Heart right ventricle (tissue), 16 donors: Measurements from ENCODE around the gene COMMD9. TPM values are rescaled to one million over a fixed set of nuclear protein-coding genes. Genes with fewer than 3 reads are reported as not detected.

ENCODE experiments used
- ATAC-seq, 8 donors: fragments of 200-7000 bp; cut with Tn5 transposase; one replicate each; pipeline ENCODE4 v1.9.1; 2020; ENCODE audit warnings: mild to moderate bottlenecking in 8 of 8, moderate library complexity in 8 of 8, moderate number of reproducible peaks in 1 of 8
- DNase-seq, 2 donors: peaks; one replicate each; pipeline ENCODE4 v3.0.0-alpha.2; 2020
- H3K27ac ChIP-seq, 10 donors: fragments of 200-600 bp; sonication (generic) in 2 of 10; one replicate each; pipeline versions ENCODE4 v1.5.0 to v1.8.0; 2020 to 2022; ENCODE audit warnings: mild to moderate bottlenecking in 3 of 10
- H3K27me3 ChIP-seq, 7 donors: fragments of 200-600 bp; one replicate each; pipeline ENCODE4 v1.8.0; 2021 to 2022; ENCODE audit warnings: mild to moderate bottlenecking in 2 of 7
- H3K36me3 ChIP-seq, 9 donors: fragments of 200-600 bp; sonication (generic) in 1 of 9; one replicate each; pipeline versions ENCODE4 v1.5.0 to v1.8.0; 2020 to 2022; ENCODE audit warnings: mild to moderate bottlenecking in 2 of 9
- H3K4me1 ChIP-seq, 9 donors: fragments of 200-600 bp; sonication (generic) in 1 of 9; one replicate each; pipeline versions ENCODE4 v1.5.0 to v1.8.0; 2020 to 2022; ENCODE audit warnings: mild to moderate bottlenecking in 4 of 9
- H3K4me3 ChIP-seq, 10 donors: fragments of 200-600 bp; sonication (generic) in 2 of 10; one replicate each; pipeline versions ENCODE4 v1.5.0 to v1.8.0; 2020 to 2022; ENCODE audit warnings: mild to moderate bottlenecking in 7 of 10, moderate library complexity in 2 of 10
- H3K9me3 ChIP-seq, 11 donors: fragments of 200-600 bp in 10 of 11; sonication (generic) in 2 of 11; one replicate each; pipeline versions ENCODE4 v1.5.0 to v1.8.0; 2013 to 2022; ENCODE audit warnings: mild to moderate bottlenecking in 2 of 11, control low read depth in 1 of 11, moderate library complexity in 1 of 11
- CTCF ChIP-seq, 9 donors: fragments of 200-600 bp; sonication (generic) in 2 of 9; IDR thresholded peaks; one replicate each; pipeline versions ENCODE4 v1.5.0 to v1.8.0; 2021 to 2022; ENCODE audit warnings: antibody characterized with exemption in 9 of 9, mild to moderate bottlenecking in 5 of 9, moderate library complexity in 1 of 9
- WGBS, 2 donors: extraction: QIAGEN DNeasy Blood & Tissue Kit; methylation state at CpG; one replicate each; pipeline ENCODE4 v1.1.7; 2013; ENCODE audit warnings: inconsistent platforms in 1 of 2; 5-methylcytosine and 5-hydroxymethylcytosine counted together
- intact Hi-C, 10 donors: fragments of 100-400 bp; cut with DNase I; formaldehyde crosslinking; loops; one replicate each; pipeline versions ENCODE4 v1.11.1 to v1.14.2; 2022
- polyA plus RNA-seq, 2 donors: library from polyadenylated mRNA; stranded (reverse); fragments of 200-250 nt; gene quantifications; one replicate each; pipeline ENCODE4 v1.2.3, GENCODE V29; 2013
- total RNA-seq, 10 donors: library from RNA; stranded (reverse); fragmentation: NEBNext Ultra II Directional in 3 of 10; extraction: Animal tissue kit (Norgen Biotek cat#: 25700) in 3 of 10; gene quantifications; one replicate each; pipeline versions ENCODE4 v1.2.1 to v1.2.4, GENCODE V29; 2021 to 2023
- donor health status: Arrhythmogenic right ventricular cardiomyopathy.
- donor health status: ischemic (EF 13 %, LVEDD 7.1; RV severe dilation, severe dysfunction).
- donor health status: healthy with polysubstance abuse.
- donor health status: DM: no; HTN: yes; CAD: no.
- donor health status: DM: no; HTN: no; CAD: no.
- donor health status: ischemic (EF 25% LVEDD 6.9; RV normal size, moderate dysfunction).
- donor health status: ischemic (EF 25% LVEDD 5.7; RV mildly dilated, moderate dysfunction).
- donor health status: healthy.
- donor health status: DM: yes; HTN: yes; CAD: no.
- donor health status: Ischemic cardiomyopathy.
- donor health status: ischemic (EF 35%, LVEDD 5.7; RV mildly dilated, moderate dysfunction).
- donor health status: nonischemic (EF 11% LVEDD 7.7; RV severe dilation, severe dysfunction).
- donor health status: DM: yes; HTN: yes; CAD: no.
- donor health status: PGD.
- donor health status: ischemic (EF 29% LVEDD 5.4; RV normal size, mild dysfunction).
- donor health status: nonischemic (EF 23%, LVEDD 6.1; RV moderate dilation, normal function).

COMMD9 gene
- total and polyA plus RNA-seq, 12 donors: 22.3 to 69.4 (median 56.0) TPM

- 78 to 79% methylated on average over 4 of the region's 4 CpGs for WGBS, 2 donors
- TF ChIP-seq CTCF (IDR thresholded peaks at IDR 0.05): no peak
- Histone ChIP-seq H3K9me3 (no peaks in the 10 kb centered on the region), H3K27ac (no peak overlapping the region), H3K36me3 (no peaks in the 10 kb centered on the region), H3K4me1 (peaks cover 0 to 7% (median 0%) of the 10 kb centered on the region in 9 donors), H3K27me3 (peaks cover 0 to 7% (median 0%) of the 10 kb centered on the region in 7 donors), H3K4me3 (no peak overlapping the region)
- ATAC-seq (no peak), DNase-seq (no peak)
- intact Hi-C loops: no loop called here
Measured at GRCh38 chr11:36240173-36240572, 49.1 kb downstream of the COMMD9 start.

DNA sequence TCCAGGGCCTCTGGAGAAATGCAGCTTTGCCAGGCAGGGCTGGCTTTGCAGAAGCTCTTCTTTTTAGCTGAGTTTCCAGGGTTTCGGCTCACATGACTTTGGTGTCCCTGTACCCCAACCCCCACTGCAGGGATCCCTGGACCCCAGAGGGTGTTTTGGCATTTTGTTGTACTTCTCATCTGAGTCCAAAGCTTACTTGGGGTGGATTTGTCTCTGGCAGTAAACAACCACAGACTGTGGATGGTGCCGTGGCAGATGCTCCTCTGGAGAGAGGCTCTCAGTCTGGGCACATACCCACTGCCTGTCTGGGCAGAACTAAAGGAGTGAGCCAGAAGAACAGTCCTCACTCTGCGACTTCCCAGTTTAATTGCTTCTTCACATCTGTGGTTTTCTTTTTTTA lies 49.6 kb downstream of the COMMD9 start:
- no peak overlapping the region for H3K4me3 ChIP-seq
- no peak for TF ChIP-seq CTCF (IDR thresholded peaks at IDR 0.05)

GRCh38 chr11:36238881-36239280 lies 50.3 kb downstream of the COMMD9 start:
- Histone ChIP-seq H3K4me3 (no peak overlapping the region), H3K27ac (no peak overlapping the region), H3K4me1 (peaks cover 0 to 4% (median 0%) of the 10 kb centered on the region in 9 donors), H3K27me3 (peaks cover 0 to 7% (median 0%) of the 10 kb centered on the region in 7 donors), H3K36me3 (no peaks in the 10 kb centered on the region), H3K9me3 (no peaks in the 10 kb centered on the region)
- no peak for TF ChIP-seq CTCF (IDR thresholded peaks at IDR 0.05)
- no peak for ATAC-seq
- DNase-seq: no peak
- intact Hi-C loops: no loop called here
- WGBS, 2 donors: 93% methylated on average over 1 of the region's 1 CpG

More for the DNA sequence above, 49.6 kb downstream of the COMMD9 start:
- Histone ChIP-seq H3K27ac (no peak overlapping the region), H3K4me1 (peaks cover 0 to 7% (median 0%) of the 10 kb centered on the region in 9 donors), H3K27me3 (peaks cover 0 to 7% (median 0%) of the 10 kb centered on the region in 7 donors), H3K9me3 (no peaks in the 10 kb centered on the region), H3K36me3 (no peaks in the 10 kb centered on the region)
- no peak for ATAC-seq
- WGBS, 2 donors: 92 to 98% methylated on average over 3 of the region's 3 CpGs
- DNase-seq: no peak
- intact Hi-C loops: no loop called here

DNA sequence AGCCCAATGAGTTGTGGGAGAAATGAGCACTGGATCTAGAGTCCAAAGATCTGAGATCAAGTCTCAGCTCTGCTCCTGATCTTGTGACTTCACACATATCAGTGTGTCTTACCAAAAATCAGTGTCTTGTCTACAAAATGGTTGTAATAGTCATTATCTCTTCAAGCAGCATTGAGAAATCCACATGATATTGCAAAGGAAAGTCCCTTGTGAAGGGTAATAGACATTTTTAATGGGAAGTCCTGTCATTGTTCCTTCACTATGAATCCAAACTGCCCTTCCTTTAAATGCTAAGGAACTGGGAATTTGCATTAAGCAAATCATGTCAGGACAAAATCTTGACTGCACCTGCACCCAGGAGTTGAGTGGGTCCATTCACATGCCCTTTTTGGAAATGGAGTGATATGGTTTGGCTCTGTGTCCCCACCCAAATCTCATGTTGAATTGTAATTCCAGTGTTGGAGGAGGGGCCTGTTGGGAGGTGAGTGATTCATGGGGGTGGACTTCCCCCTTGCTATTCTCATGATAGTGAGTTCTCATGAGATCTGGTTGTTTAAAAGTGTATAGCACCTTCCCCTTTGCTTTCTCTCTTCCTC lies 51.1 kb downstream of the COMMD9 start:
- H3K27ac ChIP-seq: no peak overlapping the region
- H3K36me3 ChIP-seq: no peaks in the 10 kb centered on the region
- no peak for DNase-seq
- no peaks in the 10 kb centered on the region for H3K9me3 ChIP-seq
- H3K4me1 ChIP-seq: peaks cover 0 to 5% (median 0%) of the 10 kb centered on the region in 9 donors
- H3K4me3 ChIP-seq: no peak overlapping the region
- TF ChIP-seq CTCF (IDR thresholded peaks at IDR 0.05): no peak
- intact Hi-C loops: no loop called here
- peaks cover 0 to 7% (median 0%) of the 10 kb centered on the region in 7 donors for H3K27me3 ChIP-seq
- no peak for ATAC-seq
